Testis (tissue), 2 donors: Measurements from ENCODE around the gene DYRK1A.

Experiments used
- CTCF ChIP-seq, 3 experiments: fragments of 450-650 bp in 2 of 3; fragments of 200-600 bp in 1 of 3; sonication (generic) in 1 of 3; IDR thresholded peaks; one replicate each; pipeline ENCODE4 v1.5.1; 2016 to 2019; ENCODE audit warnings: antibody characterized with exemption in 3 of 3, mild to moderate bottlenecking in 2 of 3, moderate library complexity in 1 of 3
- POLR2A ChIP-seq: fragments of 450-650 bp; IDR thresholded peaks from one replicate; pipeline ENCODE4 v1.6.1; 2017; ENCODE audit warnings: antibody characterized with exemption, mild to moderate bottlenecking, moderate library complexity

- no peak for TF ChIP-seq CTCF (IDR thresholded peaks at IDR 0.05)
- no peak for TF ChIP-seq POLR2A
Observed at GRCh38 chr21:37529649-37530048, 163.1 kb downstream of the DYRK1A start.
